CD4-positive, alpha-beta T cell (primary cell): Measurements from ENCODE around the gene GM2A. TPM values are rescaled to one million over a fixed set of nuclear protein-coding genes. Genes with fewer than 3 reads are reported as not detected.

Source experiments
- ATAC-seq: fragments of 200-7000 bp; cut with Tn5 transposase; one replicate; pipeline ENCODE4 v1.10.0; 2022; ENCODE audit warnings: mild to moderate bottlenecking; ENCODE audit not compliant: poor library complexity
- CTCF ChIA-PET: fragments of 350-600 bp; sonication (Branson Sonifier 250); formaldehyde crosslinking; loops from one replicate; lab custom pipeline; 2021; ENCODE audit warnings: antibody characterized with exemption, inconsistent platforms; lab: Charles Lee
- POLR2A ChIA-PET: fragments of 350-600 bp; sonication (Branson Sonifier 250); formaldehyde crosslinking; loops from one replicate; lab custom pipeline; 2021; ENCODE audit warnings: antibody characterized with exemption, inconsistent platforms; lab: Charles Lee
- DNase-seq, 14 experiments: peaks; one replicate each; pipeline ENCODE4 v3.0.0-alpha.2; 2013 to 2020; ENCODE audit warnings: mixed read lengths in 2 of 14
- H3K27ac ChIP-seq, 2 donors: one replicate each; pipeline versions ENCODE4 v1.5.1 to v1.7.0; 2013; ENCODE audit warnings: low read length in 2 of 2, low read depth in 1 of 2, mild to moderate bottlenecking in 1 of 2
- H3K27me3 ChIP-seq, 2 experiments: 1 replicate in 1 of 2; 2 replicates in 1 of 2; pipeline versions ENCODE4 v1.6.1 to v1.7.0; 2013; ENCODE audit warnings: low read length in 2 of 2, control low read depth in 1 of 2, mild to moderate bottlenecking in 1 of 2, moderate library complexity in 1 of 2; ENCODE audit not compliant: insufficient read depth in 2 of 2, control insufficient read depth in 1 of 2
- H3K36me3 ChIP-seq: one replicate; pipeline ENCODE4 v1.6.1; 2013; ENCODE audit warnings: low read length, control low read depth; ENCODE audit not compliant: insufficient read depth
- H3K4me1 ChIP-seq: one replicate; pipeline ENCODE4 v1.6.1; 2013; ENCODE audit warnings: low read length, control low read depth; ENCODE audit not compliant: insufficient read depth
- H3K4me3 ChIP-seq: one replicate; pipeline ENCODE4 v1.5.1; 2013; ENCODE audit warnings: mild to moderate bottlenecking, low read length, moderate library complexity
- H3K9me3 ChIP-seq, 2 experiments: 1 replicate in 1 of 2; 2 replicates in 1 of 2; pipeline versions ENCODE4 v1.6.1 to v1.7.0; 2013; ENCODE audit warnings: low read length in 2 of 2, mild to moderate bottlenecking in 2 of 2, control low read depth in 1 of 2, moderate library complexity in 1 of 2; ENCODE audit not compliant: control insufficient read depth in 1 of 2, insufficient read depth in 1 of 2
- H3K27ac Mint-ChIP-seq: one replicate; pipeline ENCODE4 v1.8.0; 2020; ENCODE audit warnings: mixed read lengths
- H3K27me3 Mint-ChIP-seq: one replicate; pipeline ENCODE4 v1.8.0; 2021; ENCODE audit warnings: mixed read lengths
- H3K36me3 Mint-ChIP-seq: one replicate; pipeline ENCODE4 v1.8.0; 2021; ENCODE audit warnings: low read depth, mixed read lengths
- H3K4me1 Mint-ChIP-seq: one replicate; pipeline ENCODE4 v1.8.0; 2021; ENCODE audit warnings: low read depth, mixed read lengths
- H3K4me3 Mint-ChIP-seq: one replicate; pipeline ENCODE4 v1.8.0; 2020; ENCODE audit warnings: mild to moderate bottlenecking, mixed read lengths
- H3K9me3 Mint-ChIP-seq: one replicate; pipeline ENCODE4 v1.8.0; 2020; ENCODE audit warnings: mixed read lengths
- CTCF ChIP-seq: fragments of 200-600 bp; IDR thresholded peaks from one replicate; pipeline ENCODE4 v1.8.0; 2022; ENCODE audit warnings: antibody characterized with exemption, mild to moderate bottlenecking
- intact Hi-C, 2 experiments: fragments of 100-400 bp; cut with DNase I in 1 of 2; cut with micrococcal nuclease in 1 of 2; formaldehyde crosslinking; loops; one replicate each; pipeline versions ENCODE4 v1.15.1 to v1.9.0; 2023 to 2025; cut with DNase I, micrococcal nuclease
- total RNA-seq, 174 experiments: library from RNA in 2 of 174; stranded (reverse) in 2 of 174; gene quantifications; one replicate each; pipeline ENCODE4 v1.2.3 and lab custom pipeline; 2021 to 2026

Gene GM2A
- total RNA-seq, 2 experiments from 2014 or later = 3.1 to 4.1 TPM

GRCh38 chr5:151257731-151258181 is 4.8 kb downstream of the GM2A start:
- no peak overlapping the region for H3K4me3 ChIP-seq
- no peak for ATAC-seq
- H3K27me3 Mint-ChIP-seq = no peaks in the 10 kb centered on the region

GRCh38 chr5:151258201-151258611 is 5.2 kb downstream of the GM2A start:
- TF ChIP-seq CTCF = no peak
- CTCF ChIA-PET = no interaction called here
- no peak overlapping the region for H3K4me3 Mint-ChIP-seq
- no peaks in the 10 kb centered on the region for H3K9me3 ChIP-seq
- H3K36me3 Mint-ChIP-seq = peaks cover 12% of the 10 kb centered on the region
- DNase-seq (peak in 2 of 14 experiments; percentile 32 to 47), ATAC-seq (no peak)
- H3K9me3 Mint-ChIP-seq = no peaks in the 10 kb centered on the region
- peaks cover 4% of the 10 kb centered on the region for H3K36me3 ChIP-seq
- H3K4me1 Mint-ChIP-seq = peaks cover 31% of the 10 kb centered on the region
- H3K27ac Mint-ChIP-seq = no peak overlapping the region
- no peaks in the 10 kb centered on the region for H3K27me3 Mint-ChIP-seq
- POLR2A ChIA-PET = no interaction called here
- peaks cover 17% of the 10 kb centered on the region for H3K4me1 ChIP-seq
- no peak overlapping the region for H3K27ac ChIP-seq
- H3K27me3 ChIP-seq = no peaks in the 10 kb centered on the region
- H3K4me3 ChIP-seq = no peak overlapping the region
- intact Hi-C loops = loop anchor here in 1 of 2 experiments (5.0 to 10.0 kb wide), 3 partner anchors 473 to 1703 kb away; partner anchors contain the start of gene CSNK1A1

More at GRCh38 chr5:151257731-151258181, 4.8 kb downstream of the GM2A start:
- Histone ChIP-seq H3K27ac (no peak overlapping the region), H3K36me3 (peaks cover 4% of the 10 kb centered on the region), H3K27me3 (no peaks in the 10 kb centered on the region), H3K9me3 (no peaks in the 10 kb centered on the region), H3K4me1 (peaks cover 19% of the 10 kb centered on the region)
- ChIA-PET CTCF (no interaction called here), POLR2A (no interaction called here)
- H3K36me3 Mint-ChIP-seq = peaks cover 10% of the 10 kb centered on the region
- H3K27ac Mint-ChIP-seq = no peak overlapping the region
- TF ChIP-seq CTCF = no peak
- no peak overlapping the region for H3K4me3 Mint-ChIP-seq
- H3K9me3 Mint-ChIP-seq = no peaks in the 10 kb centered on the region
- intact Hi-C loops = loop anchor here in 1 of 2 experiments (5.0 to 10.0 kb wide), 3 partner anchors 473 to 1703 kb away; partner anchors contain the start of gene CSNK1A1
- DNase-seq = peak in 2 of 14 experiments; percentile 39 to 45
- peaks cover 36% of the 10 kb centered on the region for H3K4me1 Mint-ChIP-seq

GRCh38 chr5:151258816-151259215 is 5.8 kb downstream of the GM2A start:
- Histone ChIP-seq H3K4me1 (peaks cover 11% of the 10 kb centered on the region), H3K27me3 (no peaks in the 10 kb centered on the region), H3K9me3 (no peaks in the 10 kb centered on the region), H3K36me3 (peaks cover 4% of the 10 kb centered on the region), H3K27ac (no peak overlapping the region), H3K4me3 (no peak overlapping the region)
- no peak overlapping the region for H3K27ac Mint-ChIP-seq
- ChIA-PET POLR2A (no interaction called here), CTCF (no interaction called here)
- H3K36me3 Mint-ChIP-seq = peaks cover 18% of the 10 kb centered on the region
- ATAC-seq (no peak), DNase-seq (peak in 2 of 14 experiments; percentile 34 to 55)
- peaks cover 25% of the 10 kb centered on the region for H3K4me1 Mint-ChIP-seq
- no peak overlapping the region for H3K4me3 Mint-ChIP-seq
- no peak for TF ChIP-seq CTCF
- H3K27me3 Mint-ChIP-seq = no peaks in the 10 kb centered on the region
- H3K9me3 Mint-ChIP-seq = no peaks in the 10 kb centered on the region
- intact Hi-C loops = loop anchor here in 1 of 2 experiments (5.0 to 10.0 kb wide), 3 partner anchors 474 to 1704 kb away; partner anchors contain the start of gene CSNK1A1
